NCI-H2081 treated with DMSO at 0.1 percent for 48 hours (cell line): ENCODE data around the gene STXBP6.
"Not testable (repeated sequence)": the region's sequence is repeated elsewhere in the genome, so short reads cannot be mapped to it uniquely, and the experiment has no call there.

ENCODE experiments used
- DNase-seq: peaks from one replicate; lab custom pipeline; 2025; lab: John Stamatoyannopoulos, UW

STXBP6 gene

DNA sequence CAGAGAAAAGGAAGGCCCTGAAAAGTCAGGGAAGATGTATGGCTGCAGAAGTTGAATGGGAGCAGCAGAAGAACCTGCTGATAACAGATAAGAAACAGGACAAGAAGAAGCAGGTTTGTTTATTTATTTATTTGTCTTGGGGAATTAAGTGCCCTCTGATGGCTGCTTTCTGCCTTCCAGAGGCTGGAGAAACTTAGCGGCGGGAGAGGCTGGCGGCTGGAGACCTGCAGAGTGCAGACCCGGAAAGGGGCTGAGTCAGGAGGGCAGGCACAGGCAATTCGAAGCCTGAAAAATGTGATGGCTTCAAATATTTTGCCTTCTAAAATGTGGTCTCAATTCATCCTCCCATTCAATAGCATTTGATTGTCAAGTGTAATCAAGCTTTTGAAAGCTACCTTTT lies 247.7 kb downstream of the STXBP6 start:
- no peak for DNase-seq

DNA sequence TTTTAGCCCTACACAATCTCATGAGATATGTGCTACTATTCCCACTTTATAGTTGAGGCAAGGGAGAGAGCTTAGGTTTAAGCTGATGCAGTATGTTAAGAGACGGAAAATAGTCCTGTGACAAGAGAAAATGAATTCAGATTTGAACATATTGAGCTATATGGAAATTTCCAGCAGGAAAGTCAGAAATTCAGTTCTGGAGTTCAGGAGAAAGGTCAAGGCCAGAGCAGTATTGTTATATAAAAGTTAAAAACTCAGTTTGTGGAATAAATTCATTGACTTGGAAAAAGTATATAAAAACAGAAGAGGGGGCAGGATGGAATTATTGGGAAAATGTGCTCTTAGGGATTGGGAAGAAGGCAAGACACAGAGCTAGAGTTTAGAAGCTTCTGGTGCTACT lies 248.9 kb downstream of the STXBP6 start:
- no peak for DNase-seq

DNA sequence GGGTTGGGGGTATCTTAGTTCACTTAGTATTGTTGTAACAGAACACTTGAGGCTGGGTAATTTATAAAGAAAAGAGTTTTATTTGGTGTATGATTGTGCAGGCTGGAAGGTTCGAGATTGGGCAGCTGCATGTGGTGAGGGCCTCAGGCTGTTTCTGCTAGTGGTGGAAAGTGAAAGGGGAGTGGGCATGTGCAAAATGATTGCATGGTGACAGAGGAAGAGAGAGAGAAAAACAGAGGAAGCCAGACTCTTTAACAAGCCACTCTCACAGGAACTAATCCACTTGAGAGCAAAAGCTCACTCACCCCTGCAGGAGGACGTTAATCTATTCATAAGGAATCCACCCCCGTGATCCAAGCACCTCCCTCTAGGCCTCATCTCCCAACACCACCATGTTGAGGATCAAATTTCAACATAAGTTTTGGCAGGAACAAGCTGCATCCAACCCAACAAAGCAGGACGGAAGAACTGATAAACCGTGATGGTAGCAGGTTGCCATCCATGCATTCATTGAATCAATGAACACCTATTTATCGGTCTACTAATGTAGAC lies 251.0 kb downstream of the STXBP6 start:
- DNase-seq = no peak

DNA sequence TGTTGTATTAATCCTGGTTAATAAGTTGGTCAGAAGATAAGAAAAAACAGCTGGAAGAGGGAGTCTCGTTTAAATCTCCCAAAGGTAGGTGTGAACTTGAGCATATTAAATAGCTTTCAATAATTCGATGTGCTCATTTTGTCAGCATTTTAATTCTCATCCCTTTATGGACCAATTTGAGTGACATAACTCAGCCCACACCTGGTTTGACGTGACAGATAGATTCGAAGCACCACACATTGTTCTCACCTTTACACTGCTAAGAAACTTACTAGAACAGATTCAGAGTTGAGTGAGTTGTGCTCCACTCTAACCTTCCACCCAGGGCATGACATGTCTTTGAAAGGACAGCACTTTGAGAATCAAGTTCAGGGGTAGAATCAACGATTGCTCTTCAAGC lies 254.5 kb downstream of the STXBP6 start:
- DNase-seq = no peak

DNA sequence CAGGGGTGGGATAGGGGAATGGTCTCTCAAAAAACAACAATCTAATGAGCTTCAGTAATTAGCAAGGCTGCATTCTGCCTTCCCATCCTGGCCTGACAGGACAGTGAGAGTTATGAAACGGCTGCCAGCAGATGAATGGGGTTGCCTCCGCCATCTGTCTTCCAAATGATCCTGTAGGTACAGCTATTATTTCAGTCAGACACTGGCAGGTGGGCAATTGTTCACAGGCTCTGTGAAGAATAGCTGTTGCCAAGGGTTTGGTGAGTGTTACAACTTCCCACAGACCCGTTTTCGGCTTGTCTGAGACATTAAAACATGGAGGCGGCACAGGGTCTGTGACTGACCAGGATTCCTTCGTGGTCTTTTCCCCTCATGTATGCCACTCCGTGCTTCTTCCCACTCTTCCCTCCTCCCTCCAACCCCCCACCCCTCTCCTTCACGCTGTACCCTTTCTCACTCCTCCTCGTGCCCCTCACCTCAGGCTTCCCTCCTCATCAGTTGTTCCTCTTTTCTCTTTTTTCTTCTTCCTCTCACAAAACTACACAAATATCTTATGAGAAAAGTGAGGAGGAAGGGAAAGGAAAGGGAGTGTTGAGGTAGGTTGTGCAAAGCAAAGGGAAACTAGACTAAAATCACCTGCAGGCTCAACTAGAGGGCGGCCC lies 255.2 kb downstream of the STXBP6 start:
- no peak for DNase-seq

DNA sequence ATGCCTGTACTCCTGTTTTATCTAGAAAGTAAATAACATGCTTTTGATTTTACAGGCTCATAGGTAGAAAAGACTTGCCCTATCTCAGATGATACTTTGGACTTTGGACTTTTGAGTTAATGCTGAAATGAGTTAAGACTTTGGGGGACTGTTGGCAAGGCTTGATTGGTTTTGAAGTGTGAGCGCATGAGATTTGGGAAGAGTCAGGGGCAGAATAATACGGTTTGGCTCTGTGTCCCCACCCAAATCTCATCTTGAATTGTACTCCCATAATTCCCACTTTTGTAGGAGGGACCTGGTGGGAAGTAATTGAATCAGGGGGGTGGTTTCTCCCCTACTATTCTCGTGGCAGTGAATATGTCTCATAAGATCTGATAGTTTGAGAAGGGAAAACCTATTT lies 259.8 kb downstream of the STXBP6 start:
- no peak for DNase-seq

DNA sequence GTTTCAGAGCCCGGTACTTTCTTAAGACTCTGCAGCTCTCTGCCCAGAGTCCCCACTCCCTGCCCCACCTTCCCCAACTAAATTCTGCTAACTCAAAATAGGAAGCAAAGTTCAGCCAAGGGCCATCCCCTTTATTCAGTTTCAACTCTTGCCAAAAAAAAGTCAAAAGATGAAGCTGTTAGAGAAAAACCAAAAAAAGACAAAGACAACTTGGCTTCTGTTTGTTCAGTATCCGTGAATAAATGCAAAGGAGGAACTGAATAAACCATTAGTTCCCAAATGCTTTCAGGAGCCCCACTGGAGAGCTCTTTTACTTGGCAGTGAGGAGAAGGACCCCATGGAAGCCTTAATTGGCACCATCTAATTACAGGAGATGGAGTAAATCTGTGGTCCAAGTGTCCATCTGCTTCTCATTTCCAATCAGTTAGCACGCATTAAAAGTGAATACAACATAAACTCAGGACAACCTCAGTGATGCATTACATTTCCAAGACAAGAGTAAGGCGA lies 260.5 kb downstream of the STXBP6 start:
- DNase-seq = no peak

DNA sequence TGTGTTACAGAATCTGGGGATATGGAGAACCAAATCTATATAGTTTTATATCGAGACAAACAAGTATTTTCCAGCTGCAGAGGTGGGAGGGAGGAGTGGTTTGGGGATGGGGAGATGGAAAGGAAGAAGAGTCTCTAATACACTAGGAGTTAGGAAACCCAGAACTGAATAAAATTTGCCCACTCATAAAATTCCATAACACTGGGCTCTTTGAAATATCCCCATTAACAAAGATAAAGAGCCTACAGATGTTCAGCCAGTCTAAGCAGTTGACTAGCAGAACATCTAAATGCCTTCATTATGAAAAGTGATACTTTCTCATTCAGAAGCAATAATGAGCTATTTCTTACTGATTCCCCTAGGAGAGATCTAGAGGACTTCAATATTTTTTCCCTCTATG lies 264.2 kb downstream of the STXBP6 start:
- no peak for DNase-seq

DNA sequence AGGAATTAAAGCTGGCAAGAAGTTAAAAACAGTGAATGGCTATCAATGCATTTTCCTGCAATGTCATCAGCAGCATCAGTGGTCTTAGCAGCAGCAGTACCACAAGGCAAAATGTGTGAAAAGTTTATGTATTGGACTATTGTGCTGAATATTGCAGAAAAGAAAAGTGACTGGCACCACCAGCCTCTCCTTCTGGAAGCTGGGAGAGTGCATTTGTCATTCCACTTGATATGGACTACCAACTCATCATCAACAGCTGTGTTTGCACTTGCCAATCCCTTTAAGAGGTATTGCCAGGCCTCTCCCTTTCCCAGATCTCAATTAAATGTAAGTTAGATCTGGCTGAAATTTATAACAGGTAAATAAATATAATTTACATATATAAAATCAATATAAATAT lies 265.0 kb downstream of the STXBP6 start:
- no peak for DNase-seq

DNA sequence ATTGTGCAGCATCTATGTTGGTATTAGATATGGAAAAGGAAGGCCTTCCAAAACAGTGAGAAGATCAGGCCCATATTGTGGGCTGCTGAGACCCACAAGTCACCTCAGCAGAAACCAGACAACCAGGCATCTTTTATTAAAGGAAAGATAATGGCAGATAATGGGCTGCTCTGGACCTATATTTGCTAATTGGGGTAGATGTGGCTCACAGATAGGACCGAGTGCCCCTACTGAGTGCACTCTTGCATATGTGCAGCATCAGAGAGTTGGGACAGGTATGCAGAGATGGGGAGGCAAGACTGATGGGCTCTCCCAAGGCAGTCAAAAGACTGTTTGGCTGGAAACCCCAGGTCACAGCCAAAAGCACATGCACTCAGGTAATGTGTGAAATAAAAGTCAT lies 266.2 kb downstream of the STXBP6 start:
- DNase-seq = no peak

DNA sequence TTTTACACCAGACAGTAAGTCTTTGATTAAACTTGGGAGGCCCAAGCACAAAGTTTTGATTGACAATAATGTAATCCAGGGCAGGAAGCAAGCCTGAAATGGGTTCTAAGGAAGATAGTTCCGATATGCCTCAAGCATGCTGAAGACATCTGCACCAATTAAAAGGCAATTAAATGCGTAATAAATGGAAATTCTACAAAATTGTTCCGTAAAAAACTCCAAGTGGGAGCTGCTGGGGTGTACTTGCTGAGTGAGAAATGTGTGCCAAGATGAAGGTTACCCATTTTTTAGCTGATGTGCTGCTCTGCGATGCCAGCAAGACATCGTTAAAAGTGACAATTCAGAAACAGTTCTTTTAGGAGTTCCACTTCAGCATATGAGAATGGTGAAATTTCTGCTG lies 269.7 kb downstream of the STXBP6 start:
- no peak for DNase-seq

DNA sequence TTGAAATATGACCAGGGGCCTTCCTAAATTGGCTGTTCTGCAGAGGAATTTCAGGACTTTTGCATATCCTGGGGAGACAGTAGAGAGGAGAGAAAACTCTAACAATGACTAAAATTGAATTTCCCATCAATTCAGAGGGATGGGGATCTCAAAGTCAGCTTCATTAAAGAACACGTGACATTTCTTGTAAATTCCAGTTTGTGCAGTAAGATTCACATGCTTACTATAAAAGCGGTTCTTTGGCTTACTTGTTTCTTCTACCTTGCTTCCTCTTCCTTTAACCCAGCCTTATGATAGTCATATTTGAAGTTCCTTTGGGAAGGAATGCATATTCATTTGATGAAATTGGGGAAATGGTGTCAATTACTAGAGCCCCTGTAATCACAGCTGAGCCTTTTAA lies 272.3 kb downstream of the STXBP6 start:
- no peak for DNase-seq

DNA sequence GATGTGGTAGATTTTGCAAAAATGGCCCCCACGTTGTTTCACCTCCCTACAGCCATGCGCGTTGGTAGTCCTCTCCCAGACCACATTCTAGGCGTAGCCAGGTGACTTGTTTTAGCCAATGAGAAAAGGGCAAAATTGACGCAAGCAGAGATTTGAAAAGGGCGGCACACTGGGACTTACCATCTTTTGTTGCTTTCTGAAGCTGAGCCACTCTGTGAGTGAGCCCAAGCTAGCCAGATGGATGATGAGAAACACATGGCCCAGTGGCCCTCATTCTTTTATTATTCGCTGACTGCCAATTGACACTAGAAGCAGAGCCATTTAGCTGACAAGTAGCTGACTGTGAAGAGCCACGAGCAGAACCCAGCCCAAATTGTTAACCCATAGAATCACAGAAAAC lies 274.0 kb downstream of the STXBP6 start:
- DNase-seq = no peak

DNA sequence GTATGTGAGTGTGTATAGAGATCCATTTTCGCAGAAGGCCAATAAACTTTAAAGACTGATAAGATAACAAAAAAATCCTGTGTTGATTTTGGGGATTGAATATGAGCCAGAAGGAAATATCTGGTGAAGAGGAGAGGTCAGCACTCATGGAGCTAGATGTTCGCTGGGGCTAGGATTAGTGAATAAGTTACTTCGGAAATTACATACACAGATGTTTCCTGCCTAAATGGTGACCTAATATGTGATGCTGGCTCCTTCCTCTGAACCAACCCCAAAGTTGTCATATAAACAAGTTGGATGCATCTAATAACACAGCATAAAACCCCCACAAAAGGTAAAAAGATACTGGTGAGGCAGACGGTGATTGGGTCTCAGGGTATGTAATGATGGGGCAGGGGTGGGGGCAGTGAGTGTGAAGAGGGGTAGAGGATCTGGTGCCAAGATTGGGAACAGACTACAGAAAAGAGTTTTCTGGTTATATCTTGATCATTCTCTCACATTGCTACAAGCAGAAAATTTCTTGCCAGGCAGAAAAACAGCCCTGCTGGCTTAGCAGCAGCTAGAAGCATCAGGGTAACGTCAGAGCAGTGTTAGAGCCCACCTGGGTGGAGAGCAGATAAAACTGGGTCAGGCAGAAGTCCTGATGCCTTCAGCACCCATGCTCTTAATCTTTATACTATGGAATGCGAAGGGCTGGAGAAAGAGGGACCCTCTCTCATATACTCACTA lies 275.6 kb downstream of the STXBP6 start:
- DNase-seq = no peak

DNA sequence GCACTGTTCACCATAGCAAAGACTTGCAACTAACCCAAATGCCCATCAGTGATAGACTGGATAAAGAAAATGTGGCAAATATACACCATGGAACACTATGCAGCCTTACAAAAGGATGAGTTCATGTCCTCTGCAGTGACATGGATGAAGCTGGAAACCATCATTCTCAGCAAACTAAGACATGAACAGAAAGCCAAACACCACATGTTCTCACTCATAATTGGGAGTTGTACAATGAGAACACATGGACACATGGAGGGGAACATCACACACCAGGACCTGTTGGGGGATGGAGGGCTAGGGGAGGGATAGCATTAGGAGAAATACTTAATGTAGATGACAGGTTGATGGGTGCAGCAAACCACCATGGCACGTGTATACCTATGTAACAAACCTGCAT lies 276.4 kb downstream of the STXBP6 start:
- not testable (repeated sequence) for DNase-seq

DNA sequence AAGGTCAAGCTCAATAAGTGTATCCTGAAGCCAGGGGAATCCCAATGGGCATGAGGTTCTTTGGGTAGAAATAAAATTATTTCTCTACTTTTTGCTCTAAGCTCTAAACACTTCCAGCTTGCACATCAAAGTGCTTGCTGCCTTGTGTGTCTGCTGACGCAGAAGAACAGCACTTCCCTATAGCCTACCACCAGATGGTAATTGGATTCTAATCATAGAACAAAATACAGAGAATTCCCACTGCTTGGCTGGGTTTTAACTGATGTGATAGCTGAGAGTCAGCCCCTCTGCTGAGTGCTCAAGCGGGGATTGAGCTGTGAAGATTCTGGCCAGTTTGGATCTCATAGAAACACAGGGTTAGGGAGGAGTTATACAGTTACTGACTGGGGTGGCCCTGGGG lies 283.5 kb downstream of the STXBP6 start:
- no peak for DNase-seq

DNA sequence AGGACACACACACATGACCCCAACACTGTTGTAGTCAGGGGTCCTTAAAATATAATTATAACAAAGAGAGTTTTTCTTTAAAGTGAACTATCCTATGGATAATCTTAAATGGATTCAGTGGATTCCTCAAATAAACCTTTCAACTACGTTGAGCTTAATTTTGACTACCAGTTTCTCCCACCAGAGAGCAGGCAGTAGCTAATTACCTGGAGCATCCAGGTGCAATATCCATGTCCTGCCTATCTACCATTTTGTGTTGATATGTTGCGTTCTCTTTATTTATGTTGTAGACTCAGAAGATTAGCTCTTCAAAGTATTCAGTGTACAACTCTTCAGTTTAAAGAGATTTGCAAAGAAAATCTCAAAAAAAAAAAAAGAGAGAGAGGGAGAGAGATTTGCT lies 288.8 kb downstream of the STXBP6 start:
- DNase-seq = no peak
